ENCODE results near the gene PSMA1.

DNA sequence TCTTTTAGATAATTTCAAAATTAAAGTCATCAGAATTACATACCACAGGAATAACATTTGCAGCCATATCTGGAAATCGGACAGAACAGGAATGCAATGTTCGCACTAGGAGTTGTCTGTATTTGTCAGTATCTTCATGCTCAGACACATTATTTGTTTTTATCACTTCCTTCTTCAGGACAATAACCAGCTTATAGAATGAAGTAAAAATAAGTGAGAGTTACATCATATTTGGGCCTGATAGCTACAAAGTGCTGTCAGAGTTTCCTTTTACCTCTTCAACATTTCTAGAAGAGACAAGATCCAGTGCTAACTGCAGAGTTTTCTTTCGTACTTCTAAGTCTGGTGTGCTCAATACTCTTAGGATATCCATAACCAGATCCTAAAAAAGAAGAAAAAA is 39.5 kb downstream of the PSMA1 start:
- TF ChIP-seq, protein P1, sequence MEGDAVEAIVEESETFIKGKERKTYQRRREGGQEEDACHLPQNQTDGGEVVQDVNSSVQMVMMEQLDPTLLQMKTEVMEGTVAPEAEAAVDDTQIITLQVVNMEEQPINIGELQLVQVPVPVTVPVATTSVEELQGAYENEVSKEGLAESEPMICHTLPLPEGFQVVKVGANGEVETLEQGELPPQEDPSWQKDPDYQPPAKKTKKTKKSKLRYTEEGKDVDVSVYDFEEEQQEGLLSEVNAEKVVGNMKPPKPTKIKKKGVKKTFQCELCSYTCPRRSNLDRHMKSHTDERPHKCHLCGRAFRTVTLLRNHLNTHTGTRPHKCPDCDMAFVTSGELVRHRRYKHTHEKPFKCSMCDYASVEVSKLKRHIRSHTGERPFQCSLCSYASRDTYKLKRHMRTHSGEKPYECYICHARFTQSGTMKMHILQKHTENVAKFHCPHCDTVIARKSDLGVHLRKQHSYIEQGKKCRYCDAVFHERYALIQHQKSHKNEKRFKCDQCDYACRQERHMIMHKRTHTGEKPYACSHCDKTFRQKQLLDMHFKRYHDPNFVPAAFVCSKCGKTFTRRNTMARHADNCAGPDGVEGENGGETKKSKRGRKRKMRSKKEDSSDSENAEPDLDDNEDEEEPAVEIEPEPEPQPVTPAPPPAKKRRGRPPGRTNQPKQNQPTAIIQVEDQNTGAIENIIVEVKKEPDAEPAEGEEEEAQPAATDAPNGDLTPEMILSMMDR (IDR thresholded peaks at IDR 0.05) = no peak
- TF ChIP-seq POLR2A (IDR thresholded peaks at IDR 0.05) = no peak
